Activated T-cell treated with anti-CD3 and anti-CD28 coated beads for 24 hours (primary cell): ENCODE measurements around the gene S100A8.
A peak's percentile ranks its signal among the peaks of the same experiment; 100 is the strongest.
"Not testable (repeated sequence)": the region's sequence is repeated elsewhere in the genome, so short reads cannot be mapped to it uniquely, and the experiment has no call there.

ENCODE experiments used
- DNase-seq: peaks from one replicate; pipeline ENCODE4 v3.0.0-alpha.2; 2020; ENCODE audit warnings: low read depth

S100A8 gene

GRCh38 chr1:153390938-153391710 is at the start of gene S100A8:
TSS of gene S100A8 (minus strand) at chr1:153391073. CDS start at chr1:153390535, 538 bp downstream.
- no peak for DNase-seq

- no peak for DNase-seq
These were observed 48.4 kb upstream of the S100A8 start for GRCh38 chr1:153439273-153439672.

GRCh38 chr1:153438599-153438998 is 47.7 kb upstream of the S100A8 start:
- no peak for DNase-seq

- no peak for DNase-seq
These were observed 46.4 kb upstream of the S100A8 start for GRCh38 chr1:153437236-153437635.

- DNase-seq, result no peak
These were observed 44.0 kb upstream of the S100A8 start for GRCh38 chr1:153434746-153435455.

GRCh38 chr1:153432874-153433681 is 42.2 kb upstream of the S100A8 start:
- DNase-seq, result no peak

GRCh38 chr1:153431928-153432327 is 41.1 kb upstream of the S100A8 start:
- no peak for DNase-seq

- DNase-seq, result no peak
These were observed 40.6 kb upstream of the S100A8 start for GRCh38 chr1:153431427-153431826.

GRCh38 chr1:153431002-153431401 is 40.1 kb upstream of the S100A8 start:
- no peak for DNase-seq

GRCh38 chr1:153430561-153430960 is 39.7 kb upstream of the S100A8 start:
- DNase-seq, result no peak

- DNase-seq, result no peak
These were observed 39.3 kb upstream of the S100A8 start for GRCh38 chr1:153430166-153430553.

- no peak for DNase-seq
These were observed 38.6 kb upstream of the S100A8 start for GRCh38 chr1:153429266-153430165.

GRCh38 chr1:153428791-153429190 is 37.9 kb upstream of the S100A8 start:
- DNase-seq, result no peak

- DNase-seq, result no peak
These were observed 37.3 kb upstream of the S100A8 start for GRCh38 chr1:153428073-153428638.

GRCh38 chr1:153426809-153427208 is 35.9 kb upstream of the S100A8 start:
- no peak for DNase-seq

GRCh38 chr1:153422450-153423068 is 31.7 kb upstream of the S100A8 start:
- DNase-seq, result peak; percentile 40

- DNase-seq, result no peak
These were observed 29.4 kb upstream of the S100A8 start for GRCh38 chr1:153420306-153420705.

GRCh38 chr1:153419436-153419793 is 28.5 kb upstream of the S100A8 start:
- DNase-seq, result not testable (repeated sequence)

GRCh38 chr1:153418758-153419435 is 28.0 kb upstream of the S100A8 start:
- not testable (repeated sequence) for DNase-seq
